HG02943 (cell line): ENCODE results near the gene NIPBL.
"Not testable (repeated sequence)": the region's sequence is repeated elsewhere in the genome, so short reads cannot be mapped to it uniquely, and the experiment has no call there.

Experiments
- ATAC-seq: cut with Tn5 transposase; IDR thresholded peaks from one replicate; pipeline ENCODE4 v1.9.1; 2021; ENCODE audit warnings: mild to moderate bottlenecking, low read depth, moderate library complexity; ENCODE audit not compliant: unreplicated experiment

NIPBL gene

GRCh38 chr5:36876299-36876964 is at the start of gene NIPBL:
NIPBL (plus strand) TSS chr5:36876769; CDS start chr5:36953697, 76,928 bp downstream.
- peak; percentile 70 for ATAC-seq

- ATAC-seq = no peak
These were observed 44.3 kb upstream of the NIPBL start for GRCh38 chr5:36832274-36832673.

- no peak for ATAC-seq
These were observed 39.7 kb upstream of the NIPBL start for GRCh38 chr5:36836831-36837230.

GRCh38 chr5:36839489-36840476 is 36.8 kb upstream of the NIPBL start:
- ATAC-seq = no peak

- ATAC-seq = no peak
These were observed 34.9 kb upstream of the NIPBL start for GRCh38 chr5:36841677-36842076.

GRCh38 chr5:36842087-36842486 is 34.5 kb upstream of the NIPBL start:
- no peak for ATAC-seq

- no peak for ATAC-seq
These were observed 32.3 kb upstream of the NIPBL start for GRCh38 chr5:36844305-36844704.

GRCh38 chr5:36848545-36848944 is 28.0 kb upstream of the NIPBL start:
- not testable (repeated sequence) for ATAC-seq

- ATAC-seq = not testable (repeated sequence)
These were observed 23.7 kb upstream of the NIPBL start for GRCh38 chr5:36852903-36853302.

GRCh38 chr5:36854402-36855140 is 22.0 kb upstream of the NIPBL start:
- ATAC-seq = no peak

- no peak for ATAC-seq
These were observed 21.5 kb upstream of the NIPBL start for GRCh38 chr5:36855141-36855495.

GRCh38 chr5:36861871-36862270 is 14.7 kb upstream of the NIPBL start:
- ATAC-seq = no peak

- ATAC-seq = peak; percentile 73
These were observed 6.0 kb upstream of the NIPBL start for GRCh38 chr5:36870399-36871040.

GRCh38 chr5:36874465-36874864 is 2.1 kb upstream of the NIPBL start:
- ATAC-seq = no peak

- no peak for ATAC-seq
These were observed 1.3 kb upstream of the NIPBL start for GRCh38 chr5:36875051-36875789.

- ATAC-seq = peak; percentile 48
These were observed 725 bp upstream of the NIPBL start for GRCh38 chr5:36875790-36876298.

- ATAC-seq = peak; percentile 19
These were observed 547 bp downstream of the NIPBL start for GRCh38 chr5:36876965-36877666.

- ATAC-seq = no peak
These were observed 1.3 kb downstream of the NIPBL start for GRCh38 chr5:36877667-36878391.
